ENCODE data around the gene SKP2.

SKP2 gene

GRCh38 chr5:36156619-36157018 lies 4.7 kb downstream of the SKP2 start:
- peak; percentile 34 for DNase-seq (ENCODE audit: low read depth)
- TF ChIP-seq CTCF (IDR thresholded peaks at IDR 0.05; ENCODE audit: control insufficient read depth, insufficient read depth, low read depth, low read length, missing control alignments), result no peak
- no peak overlapping the region for H3K4me3 ChIP-seq (ENCODE audit: control insufficient read depth, low read depth, low read length)

GRCh38 chr5:36158144-36158543 lies 6.2 kb downstream of the SKP2 start:
- DNase-seq (ENCODE audit: low read depth), result no peak
- no peak for TF ChIP-seq CTCF (IDR thresholded peaks at IDR 0.05; ENCODE audit: control insufficient read depth, insufficient read depth, low read depth, low read length, missing control alignments)
- H3K4me3 ChIP-seq (ENCODE audit: control insufficient read depth, low read depth, low read length), result no peak overlapping the region

- TF ChIP-seq CTCF (IDR thresholded peaks at IDR 0.05; ENCODE audit: control insufficient read depth, insufficient read depth, low read depth, low read length, missing control alignments), result no peak
- no peak overlapping the region for H3K4me3 ChIP-seq (ENCODE audit: control insufficient read depth, low read depth, low read length)
- DNase-seq (ENCODE audit: low read depth), result no peak
These were observed 8.7 kb downstream of the SKP2 start for GRCh38 chr5:36160617-36161016.

- no peak for DNase-seq (ENCODE audit: low read depth)
- no peak for TF ChIP-seq CTCF (IDR thresholded peaks at IDR 0.05; ENCODE audit: control insufficient read depth, insufficient read depth, low read depth, low read length, missing control alignments)
- no peak overlapping the region for H3K4me3 ChIP-seq (ENCODE audit: control insufficient read depth, low read depth, low read length)
These were observed 9.4 kb downstream of the SKP2 start for GRCh38 chr5:36161361-36161760.

- H3K4me3 ChIP-seq (ENCODE audit: control insufficient read depth, low read depth, low read length), result no peak overlapping the region
- no peak for TF ChIP-seq CTCF (IDR thresholded peaks at IDR 0.05; ENCODE audit: control insufficient read depth, insufficient read depth, low read depth, low read length, missing control alignments)
- no peak for DNase-seq (ENCODE audit: low read depth)
These were observed 11.0 kb downstream of the SKP2 start for GRCh38 chr5:36162810-36163486.

GRCh38 chr5:36164461-36164860 lies 12.6 kb downstream of the SKP2 start:
- no peak overlapping the region for H3K4me3 ChIP-seq (ENCODE audit: control insufficient read depth, low read depth, low read length)
- no peak for DNase-seq (ENCODE audit: low read depth)
- TF ChIP-seq CTCF (IDR thresholded peaks at IDR 0.05; ENCODE audit: control insufficient read depth, insufficient read depth, low read depth, low read length, missing control alignments), result no peak

Measured in AG09309 (cell line).